DOHH2 (cell line): ENCODE measurements around the gene KSR1.

ENCODE experiments used
- H3F3A ChIP-seq: fragments of 200-600 bp; sonication (generic), shearing (Covaris generic); 2 replicates; pipeline ENCODE4 v1.6.0; 2016; ENCODE audit warnings: antibody characterized with exemption, mild to moderate bottlenecking; ENCODE audit not compliant: control insufficient read depth, insufficient read depth
- H3K27ac ChIP-seq: fragments of 200-600 bp; sonication (generic); 2 replicates; pipeline ENCODE4 v1.5.1; 2014; ENCODE audit warnings: low read depth, mild to moderate bottlenecking, low read length, moderate library complexity
- H3K27me3 ChIP-seq: fragments of 200-600 bp; sonication (generic); 2 replicates; pipeline ENCODE4 v1.6.1; 2014; ENCODE audit warnings: mild to moderate bottlenecking, low read length, mixed read lengths; ENCODE audit not compliant: control insufficient read depth
- H3K36me3 ChIP-seq: fragments of 200-600 bp; sonication (generic); 2 replicates; pipeline ENCODE4 v1.6.1; 2014; ENCODE audit warnings: mild to moderate bottlenecking, low read length, moderate library complexity, mixed read lengths; ENCODE audit not compliant: control insufficient read depth
- H3K4me1 ChIP-seq: fragments of 200-600 bp; sonication (generic); 2 replicates; pipeline ENCODE4 v1.6.1; 2014; ENCODE audit warnings: mild to moderate bottlenecking, low read length, mixed read lengths; ENCODE audit not compliant: control insufficient read depth
- H3K4me2 ChIP-seq: fragments of 200-600 bp; sonication (generic); 2 replicates; pipeline ENCODE4 v1.6.0; 2014; ENCODE audit warnings: mild to moderate bottlenecking, low read length, moderate library complexity
- H3K4me3 ChIP-seq: fragments of 200-600 bp; sonication (generic); 2 replicates; pipeline ENCODE4 v1.5.1; 2014; ENCODE audit warnings: mild to moderate bottlenecking, low read length, mixed read lengths
- H3K79me2 ChIP-seq: fragments of 200-600 bp; sonication (generic); 2 replicates; pipeline ENCODE4 v1.6.1; 2014; ENCODE audit warnings: mild to moderate bottlenecking, low read length, mixed read lengths; ENCODE audit not compliant: control insufficient read depth
- H3K9me2 ChIP-seq: fragments of 200-600 bp; sonication (generic); replicated peaks from 2 replicates; pipeline ENCODE4 v1.6.1; 2014; ENCODE audit warnings: mild to moderate bottlenecking, low read length, mixed read lengths; ENCODE audit not compliant: control insufficient read depth
- H3K9me3 ChIP-seq: fragments of 200-600 bp; sonication (generic); 2 replicates; pipeline ENCODE4 v1.6.1; 2014; ENCODE audit warnings: antibody characterized with exemption, low read length, mixed read lengths; ENCODE audit not compliant: control insufficient read depth, insufficient read depth
- H4K20me1 ChIP-seq: fragments of 200-600 bp; sonication (generic); 2 replicates; pipeline ENCODE4 v1.6.0; 2014; ENCODE audit warnings: low read depth, mild to moderate bottlenecking, antibody characterized with exemption, low read length, moderate library complexity; ENCODE audit not compliant: control insufficient read depth, insufficient read depth
- EZH2phosphoT487 ChIP-seq: fragments of 200-600 bp; sonication (generic); IDR thresholded peaks from 2 replicates; pipeline ENCODE4 v1.6.1; 2017; ENCODE audit warnings: borderline replicate concordance, mild to moderate bottlenecking, antibody characterized with exemption, low read length, moderate library complexity, mixed read lengths
- TF ChIP-seq, protein P1 (sequence below): fragments of 200-600 bp; sonication (generic); IDR thresholded peaks from one replicate; pipeline ENCODE4 v1.5.1; 2014; ENCODE audit warnings: antibody characterized with exemption, mild to moderate bottlenecking, low read depth, low read length; ENCODE audit not compliant: poor library complexity, severe bottlenecking

Gene KSR1

DNA sequence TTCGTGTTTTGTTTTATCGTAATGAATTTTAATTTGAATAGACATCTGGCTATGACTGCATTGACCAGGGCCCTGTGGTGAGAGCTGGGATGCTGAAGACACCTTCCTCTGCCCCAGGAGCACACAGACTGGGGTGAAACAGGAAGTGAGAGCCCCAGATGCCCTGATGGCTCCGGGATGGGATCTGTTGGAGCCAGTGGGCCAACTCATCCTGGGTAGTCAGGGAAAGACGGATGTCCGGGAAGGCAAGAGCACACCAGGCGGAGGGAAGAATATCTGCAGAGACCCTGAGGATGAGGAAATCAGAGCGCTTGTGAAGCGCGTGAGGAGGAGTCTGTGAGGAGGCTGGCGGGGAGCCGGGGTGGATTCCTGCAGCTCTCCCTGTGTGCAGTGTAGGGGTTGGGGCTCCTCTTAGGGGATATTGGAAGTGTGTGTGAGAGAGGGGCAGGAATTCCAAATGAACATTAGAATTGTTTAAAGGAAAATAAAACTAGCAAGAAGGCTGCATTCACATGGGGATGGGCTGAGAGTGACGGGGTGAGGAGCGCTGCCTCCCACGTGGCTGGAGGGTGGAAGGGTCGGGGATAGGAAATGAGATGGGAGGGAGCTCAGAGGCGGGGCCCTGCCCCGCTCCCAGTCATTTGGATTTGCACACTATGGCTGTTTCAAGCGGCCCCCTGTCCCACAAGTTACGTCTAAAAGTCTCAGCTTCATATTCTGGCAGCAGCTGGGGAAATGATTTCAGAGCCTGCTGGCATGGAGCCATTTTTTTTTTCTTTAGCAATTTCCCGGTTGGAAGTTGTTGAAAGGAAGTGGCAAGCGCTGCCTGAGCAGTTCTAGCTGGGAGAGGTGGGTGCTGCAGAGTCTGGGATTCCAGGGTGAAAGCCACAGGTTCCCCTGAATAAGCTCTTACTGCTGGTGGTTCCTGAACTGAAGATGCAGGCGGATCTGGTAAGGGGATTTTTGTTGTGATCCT lies 103.5 kb downstream of the KSR1 start:
- H3F3A ChIP-seq, result no peaks in the 10 kb centered on the region
- no peaks in the 10 kb centered on the region for H3K79me2 ChIP-seq
- H4K20me1 ChIP-seq, result no peaks in the 10 kb centered on the region
- H3K27ac ChIP-seq, result no peak overlapping the region
- H3K9me2 ChIP-seq, result no peaks in the 10 kb centered on the region
- H3K4me2 ChIP-seq, result no peak overlapping the region
- no peaks in the 10 kb centered on the region for H3K9me3 ChIP-seq
- H3K36me3 ChIP-seq, result no peaks in the 10 kb centered on the region
- no peaks in the 10 kb centered on the region; the same call in 1 of the 2 replicates for H3K27me3 ChIP-seq
- TF ChIP-seq, protein P1, sequence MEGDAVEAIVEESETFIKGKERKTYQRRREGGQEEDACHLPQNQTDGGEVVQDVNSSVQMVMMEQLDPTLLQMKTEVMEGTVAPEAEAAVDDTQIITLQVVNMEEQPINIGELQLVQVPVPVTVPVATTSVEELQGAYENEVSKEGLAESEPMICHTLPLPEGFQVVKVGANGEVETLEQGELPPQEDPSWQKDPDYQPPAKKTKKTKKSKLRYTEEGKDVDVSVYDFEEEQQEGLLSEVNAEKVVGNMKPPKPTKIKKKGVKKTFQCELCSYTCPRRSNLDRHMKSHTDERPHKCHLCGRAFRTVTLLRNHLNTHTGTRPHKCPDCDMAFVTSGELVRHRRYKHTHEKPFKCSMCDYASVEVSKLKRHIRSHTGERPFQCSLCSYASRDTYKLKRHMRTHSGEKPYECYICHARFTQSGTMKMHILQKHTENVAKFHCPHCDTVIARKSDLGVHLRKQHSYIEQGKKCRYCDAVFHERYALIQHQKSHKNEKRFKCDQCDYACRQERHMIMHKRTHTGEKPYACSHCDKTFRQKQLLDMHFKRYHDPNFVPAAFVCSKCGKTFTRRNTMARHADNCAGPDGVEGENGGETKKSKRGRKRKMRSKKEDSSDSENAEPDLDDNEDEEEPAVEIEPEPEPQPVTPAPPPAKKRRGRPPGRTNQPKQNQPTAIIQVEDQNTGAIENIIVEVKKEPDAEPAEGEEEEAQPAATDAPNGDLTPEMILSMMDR, result no peak
- peaks cover 10% of the 10 kb centered on the region for H3K4me1 ChIP-seq
- no peak overlapping the region for H3K4me3 ChIP-seq

DNA sequence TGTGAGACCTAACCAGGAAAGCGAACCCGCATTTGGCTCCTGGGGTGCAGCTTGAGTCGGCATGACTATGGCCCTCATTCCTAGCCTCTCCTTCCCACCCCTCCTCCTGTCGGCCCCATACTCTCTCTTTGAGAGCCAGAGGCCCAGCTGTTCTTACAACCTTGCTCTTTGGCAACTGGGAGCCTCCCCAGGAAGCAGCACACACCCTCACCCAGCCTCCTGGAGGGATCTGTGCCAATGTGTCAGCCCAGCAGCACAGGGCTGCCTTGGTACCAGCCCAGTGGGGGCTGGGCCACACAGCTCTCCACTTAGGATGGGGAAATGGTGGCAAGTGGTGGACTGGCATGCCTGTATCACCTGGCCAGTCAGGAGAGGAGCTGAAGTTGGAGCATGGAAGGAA lies 104.4 kb downstream of the KSR1 start:
- TF ChIP-seq, protein P1, result no peak
- no peak for TF ChIP-seq EZH2phosphoT487
- no peak overlapping the region for H3K4me2 ChIP-seq
- H4K20me1 ChIP-seq, result no peaks in the 10 kb centered on the region
- H3K9me3 ChIP-seq, result no peaks in the 10 kb centered on the region
- no peak overlapping the region for H3K4me3 ChIP-seq
- H3K9me2 ChIP-seq, result no peaks in the 10 kb centered on the region
- no peaks in the 10 kb centered on the region for H3K36me3 ChIP-seq
- H3K79me2 ChIP-seq, result no peaks in the 10 kb centered on the region
- no peaks in the 10 kb centered on the region for H3K27me3 ChIP-seq
- H3K4me1 ChIP-seq, result peaks cover 3% of the 10 kb centered on the region
- H3K27ac ChIP-seq, result no peak overlapping the region
- no peaks in the 10 kb centered on the region for H3F3A ChIP-seq

DNA sequence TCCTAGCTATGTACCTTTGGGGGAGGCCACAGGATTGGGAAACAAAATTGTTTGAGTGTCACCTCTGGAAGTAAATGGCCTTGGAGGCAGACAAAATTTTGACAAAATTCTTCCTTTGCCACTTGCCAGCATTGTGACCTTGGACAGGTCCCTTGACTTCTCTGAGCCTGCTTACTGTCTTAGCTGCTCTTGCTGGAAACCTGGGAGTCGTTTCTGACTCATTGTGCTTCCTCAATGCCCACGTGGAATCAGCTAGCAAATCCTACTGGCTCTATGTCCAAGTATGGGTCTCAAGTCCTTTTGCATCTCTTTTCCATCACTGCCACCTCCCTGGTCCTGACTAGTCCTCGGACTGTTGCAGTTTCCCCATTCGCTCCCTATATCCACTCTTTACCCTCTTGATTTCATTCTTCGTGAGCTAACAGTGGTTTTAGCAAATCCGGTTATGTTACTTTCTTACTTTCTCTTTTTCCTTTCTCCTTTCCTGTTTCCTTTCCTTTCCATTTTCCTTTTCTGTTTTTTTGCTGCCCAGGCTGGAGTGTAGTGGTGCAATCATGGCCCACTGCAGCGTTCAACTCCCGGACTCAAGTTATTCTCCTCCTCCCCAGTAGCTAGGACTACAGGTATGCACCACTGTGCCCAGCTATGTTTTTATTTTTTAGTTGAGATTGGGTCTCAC lies 106.7 kb downstream of the KSR1 start:
- Histone ChIP-seq H3F3A (no peaks in the 10 kb centered on the region), H3K4me1 (no peaks in the 10 kb centered on the region), H3K27ac (no peak overlapping the region), H3K4me3 (no peak overlapping the region), H3K27me3 (no peaks in the 10 kb centered on the region), H4K20me1 (no peaks in the 10 kb centered on the region), H3K36me3 (no peaks in the 10 kb centered on the region), H3K9me3 (no peaks in the 10 kb centered on the region), H3K79me2 (no peaks in the 10 kb centered on the region), H3K4me2 (no peak overlapping the region), H3K9me2 (no peaks in the 10 kb centered on the region)
- no peak for TF ChIP-seq EZH2phosphoT487
- TF ChIP-seq, protein P1, result no peak
